DMS153 treated with DMSO at 0.1 percent for 48 hours (cell line): Measurements from ENCODE around the gene PRKCB.

Experiments
- DNase-seq: peaks from one replicate; lab custom pipeline; 2025; ENCODE audit not compliant: unreplicated experiment; lab: John Stamatoyannopoulos, UW

The PRKCB gene

GRCh38 chr16:24152826-24153225, 317.0 kb downstream of the PRKCB start:
- DNase-seq, result no peak

DNA sequence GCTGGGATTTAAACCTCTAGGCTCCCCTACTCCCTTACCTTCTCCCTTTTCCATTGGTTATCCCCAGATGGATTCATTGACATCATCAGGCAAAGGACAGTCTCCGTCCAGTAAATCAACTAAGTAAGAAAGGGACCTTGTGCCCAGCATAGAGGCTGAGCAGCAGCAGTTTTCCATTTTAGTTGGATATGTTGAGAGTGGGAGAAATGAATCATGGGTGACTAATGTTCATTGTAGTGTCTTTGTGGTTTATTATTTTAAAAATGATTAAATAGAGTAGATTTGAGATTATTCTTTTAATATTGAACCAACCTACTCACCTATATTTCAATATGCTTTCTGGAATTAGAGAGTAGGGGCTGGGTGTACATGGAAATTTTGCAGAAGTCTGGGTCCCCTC, 321.0 kb downstream of the PRKCB start:
- no peak for DNase-seq

DNA sequence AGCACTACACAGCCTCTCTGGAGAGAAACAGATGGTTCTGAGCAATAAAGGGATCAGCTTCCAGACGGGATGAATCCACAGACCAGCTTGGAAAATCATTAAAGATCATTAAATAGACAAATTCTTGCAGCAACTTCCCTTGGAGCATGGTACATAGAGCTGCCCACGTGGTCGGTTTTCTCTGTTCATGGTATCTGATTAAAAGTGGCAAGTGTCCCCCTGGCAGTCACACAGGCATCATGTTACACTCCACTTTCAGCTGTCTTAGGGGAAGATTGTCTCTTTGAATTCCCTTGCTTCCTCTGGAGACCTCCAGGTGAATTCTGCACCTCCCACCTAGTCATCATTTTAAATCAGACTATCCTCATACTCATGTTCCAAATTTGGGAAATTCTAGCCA, 328.2 kb downstream of the PRKCB start:
- DNase-seq, result no peak

- DNase-seq, result no peak
Measured at GRCh38 chr16:24164416-24164815, 328.6 kb downstream of the PRKCB start.

DNA sequence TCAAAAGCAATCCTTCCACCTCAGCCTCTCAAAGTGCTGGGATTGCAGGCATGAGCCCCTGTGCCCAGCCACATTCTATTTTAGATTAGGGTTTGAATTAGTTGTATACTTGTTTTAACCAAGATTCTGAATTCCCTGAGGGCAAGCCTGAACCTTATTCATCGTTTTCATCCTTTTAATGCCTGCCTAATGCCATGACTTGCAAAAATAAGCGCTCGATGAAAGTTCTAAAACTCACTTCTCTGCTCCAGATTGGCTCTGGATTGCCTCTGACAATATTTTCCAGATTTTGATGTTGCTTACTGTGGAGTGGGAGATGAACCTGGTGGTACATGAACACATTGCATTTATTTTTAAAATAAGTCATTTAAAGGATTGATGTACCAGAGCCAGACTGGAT, 329.5 kb downstream of the PRKCB start:
- DNase-seq, result no peak

DNA sequence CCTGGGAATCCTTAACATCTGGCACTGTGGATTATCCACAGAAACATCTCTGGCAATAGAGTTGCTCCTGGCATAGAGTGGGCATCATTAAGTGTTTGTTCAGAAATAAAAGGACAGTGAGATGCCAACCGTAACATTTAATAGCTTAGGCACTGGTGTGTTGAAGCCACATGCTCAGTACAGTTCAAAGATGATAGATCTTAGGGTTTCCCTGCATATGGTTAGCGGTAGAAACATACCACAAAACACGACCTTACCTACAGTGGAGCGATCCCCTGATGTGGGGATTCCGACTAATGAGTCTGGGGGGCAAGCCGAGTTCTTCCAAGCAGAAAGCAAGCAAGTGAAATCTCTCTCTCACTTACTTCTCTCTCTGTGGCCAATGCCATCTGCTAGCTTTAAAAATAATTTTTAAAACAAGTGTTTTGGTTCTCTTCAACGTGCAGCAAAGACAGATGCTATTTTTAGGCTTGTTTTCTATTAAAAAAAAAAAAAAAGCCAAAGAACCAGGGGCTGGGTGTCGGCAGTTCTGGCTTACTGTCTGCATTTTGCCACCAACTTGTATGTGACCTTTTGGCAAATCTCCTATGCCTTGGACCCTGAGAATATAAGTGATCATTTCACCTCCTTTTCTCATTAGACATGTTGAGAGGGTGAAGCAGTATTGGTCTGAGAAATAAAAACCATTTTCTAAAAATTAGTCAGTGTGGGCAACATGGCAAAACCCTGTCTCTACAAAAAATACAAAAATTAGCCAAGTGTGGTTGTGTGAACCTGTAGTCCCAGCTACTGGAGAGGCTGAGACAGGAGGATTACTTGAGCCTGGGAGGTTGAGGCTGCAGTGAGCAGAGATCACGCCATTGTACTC, 331.1 kb downstream of the PRKCB start:
- no peak for DNase-seq

GRCh38 chr16:24168856-24169255, 333.1 kb downstream of the PRKCB start:
- no peak for DNase-seq

DNA sequence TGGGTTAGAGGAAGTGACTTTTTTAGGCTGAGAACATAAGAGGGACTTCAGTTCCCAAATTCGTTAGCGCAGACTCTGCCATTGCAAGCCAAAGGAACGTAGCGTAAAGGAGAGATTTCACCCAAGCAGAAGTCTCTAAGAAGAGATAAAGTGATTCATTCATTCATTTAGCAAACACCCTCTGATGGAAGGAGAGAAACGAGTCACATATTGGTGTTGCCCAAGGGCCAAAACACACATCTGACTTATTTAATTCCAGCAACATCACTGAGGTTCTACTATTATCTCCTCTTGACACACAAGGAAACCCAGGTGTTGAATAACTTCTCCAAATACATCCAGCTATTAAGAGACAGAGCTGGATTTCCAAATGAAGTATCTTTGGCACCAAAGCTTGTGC, 334.6 kb downstream of the PRKCB start:
- DNase-seq, result no peak

- DNase-seq, result no peak
Measured at GRCh38 chr16:24174504-24174903, 338.7 kb downstream of the PRKCB start.

DNA sequence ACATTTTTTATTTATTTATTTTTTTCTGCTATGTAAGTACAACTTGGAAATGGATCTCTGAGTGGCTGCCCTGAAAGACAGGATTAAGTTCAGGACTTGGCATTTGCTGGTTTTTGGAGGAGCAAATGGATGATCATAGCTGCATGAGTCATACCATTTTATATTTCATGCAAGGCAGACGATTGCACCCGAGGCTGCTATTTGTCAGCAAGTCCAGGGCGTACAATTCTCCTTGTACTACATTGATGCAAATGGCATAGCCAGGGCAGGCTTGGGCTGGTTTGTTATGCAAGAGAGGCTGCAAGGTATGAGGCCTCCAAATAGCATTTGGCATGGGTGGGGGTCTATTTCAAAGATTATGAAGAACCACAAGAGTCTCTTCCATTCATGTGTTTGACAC, 339.2 kb downstream of the PRKCB start:
- no peak for DNase-seq

DNA sequence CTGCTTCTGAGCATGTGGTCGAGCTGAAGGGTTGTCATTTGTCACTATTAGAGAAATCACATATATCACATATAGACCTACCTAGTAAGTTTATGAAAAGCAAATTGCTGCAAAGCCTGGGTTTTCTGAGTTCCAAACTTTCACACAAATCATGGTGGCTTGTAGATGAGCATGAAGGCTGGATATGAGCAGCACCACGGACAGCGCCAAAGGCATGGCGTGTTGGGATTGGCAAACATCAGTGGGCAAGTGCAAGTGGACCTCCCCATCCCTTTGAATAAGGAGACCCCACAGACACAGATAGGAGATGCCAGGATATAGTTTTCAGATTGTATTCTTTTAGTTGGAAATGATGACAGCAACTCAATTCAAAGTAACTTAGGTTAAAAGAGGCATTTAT, 342.7 kb downstream of the PRKCB start:
- DNase-seq, result no peak

GRCh38 chr16:24180451-24180850, 344.7 kb downstream of the PRKCB start:
- no peak for DNase-seq

GRCh38 chr16:24188021-24188542, 352.3 kb downstream of the PRKCB start:
- DNase-seq, result no peak

GRCh38 chr16:24188751-24189318, 353.1 kb downstream of the PRKCB start:
- no peak for DNase-seq

DNA sequence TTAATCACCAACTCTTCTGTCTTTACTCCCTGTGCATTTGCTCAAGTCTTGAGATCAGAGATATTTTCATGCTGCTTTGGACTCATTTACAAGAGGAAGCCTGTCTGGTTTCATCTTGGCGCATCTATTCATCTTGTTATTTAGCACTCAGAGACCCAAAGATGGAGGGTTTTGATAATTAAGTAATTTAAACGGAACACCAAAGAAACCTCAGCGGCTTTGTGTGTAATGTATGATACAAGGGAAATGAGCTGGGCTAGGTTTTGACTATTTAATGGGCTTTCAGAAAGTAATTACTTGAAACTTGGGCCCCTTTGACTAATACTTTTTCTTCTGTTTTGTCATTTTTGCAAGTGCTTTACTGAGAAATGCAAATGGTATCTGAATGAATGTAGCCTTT, 354.2 kb downstream of the PRKCB start:
- DNase-seq, result no peak

DNA sequence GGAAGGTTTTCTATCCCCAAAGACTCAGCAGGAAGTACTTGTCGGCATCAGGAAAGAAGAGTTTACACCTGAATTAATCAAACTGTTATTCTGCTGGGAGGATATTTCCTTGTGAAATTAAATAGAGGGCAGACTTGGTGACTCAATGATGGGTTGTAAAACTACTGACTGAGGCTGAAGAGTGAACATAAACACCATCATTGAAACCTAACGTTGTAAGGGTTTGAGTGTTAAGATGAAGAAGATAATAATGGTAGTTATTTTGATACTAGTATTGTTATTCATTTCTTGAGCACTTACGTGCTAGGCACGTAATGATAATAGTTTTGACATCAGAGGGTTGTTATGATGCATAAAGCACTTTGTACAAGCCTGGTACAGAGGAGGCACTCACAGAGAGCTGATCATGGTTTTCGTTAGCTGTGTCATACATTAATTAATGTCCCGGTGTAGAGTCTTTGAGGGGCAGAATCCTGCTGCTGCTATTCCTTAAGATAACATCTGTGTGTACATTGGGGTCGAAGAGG, 356.2 kb downstream of the PRKCB start:
- no peak for DNase-seq

- DNase-seq, result no peak
Measured at GRCh38 chr16:24195221-24195620, 359.4 kb downstream of the PRKCB start.

GRCh38 chr16:24198807-24199533, 363.2 kb downstream of the PRKCB start:
- DNase-seq, result no peak

DNA sequence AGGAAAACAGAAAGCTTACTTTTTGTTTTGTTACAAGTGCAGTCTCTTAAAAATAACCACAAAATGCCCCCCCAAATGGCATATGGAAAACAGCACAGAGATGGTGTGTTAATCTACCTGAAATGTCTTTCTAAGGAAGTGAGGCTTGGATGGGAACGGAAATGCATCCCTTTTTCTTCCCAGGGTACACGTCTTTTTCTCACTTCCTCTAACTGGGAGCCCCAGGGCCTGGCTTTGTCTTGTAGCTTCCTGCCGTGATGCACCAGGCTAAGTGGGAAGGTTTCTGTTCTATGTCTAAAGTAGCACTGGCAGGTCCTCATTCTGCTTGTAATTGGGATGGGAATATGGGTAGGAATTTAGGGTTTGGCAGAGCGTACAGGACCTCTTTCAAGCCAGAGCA, 367.9 kb downstream of the PRKCB start:
- DNase-seq, result no peak

GRCh38 chr16:24204150-24204665, 368.4 kb downstream of the PRKCB start:
- DNase-seq, result no peak

- no peak for DNase-seq
Measured at GRCh38 chr16:24206926-24207325, 371.1 kb downstream of the PRKCB start.
